Stomach (tissue), 19 donors: ENCODE results near the gene DENND2D. TPM values are rescaled to one million over a fixed set of nuclear protein-coding genes. Genes with fewer than 3 reads are reported as not detected.

Experiments used
- DNase-seq, 2 donors: peaks; one replicate each; pipeline versions ENCODE4 v3.0.0 to v3.0.0-alpha.2; 2013 to 2019
- H3K27ac ChIP-seq, 5 donors: fragments of 200-600 bp in 4 of 5; sonication (generic) in 4 of 5; one replicate each; pipeline ENCODE4 v1.5.1; 2013 to 2019; ENCODE audit warnings: mild to moderate bottlenecking in 1 of 5, moderate library complexity in 1 of 5
- H3K27me3 ChIP-seq, 3 donors: fragments of 200-600 bp; sonication (generic); one replicate each; pipeline ENCODE4 v1.5.1; 2017 to 2019; ENCODE audit warnings: mixed run types in 1 of 3
- H3K36me3 ChIP-seq, 4 donors: fragments of 200-600 bp; sonication (generic); 1 replicate in 3 of 4; 2 replicates in 1 of 4; pipeline ENCODE4 v1.5.1; 2016 to 2019
- H3K4me1 ChIP-seq, 4 donors: fragments of 200-600 bp; sonication (generic); one replicate each; pipeline ENCODE4 v1.5.1; 2016 to 2019
- H3K4me3 ChIP-seq, 4 donors: fragments of 200-600 bp; sonication (generic) in 3 of 4; one replicate each; pipeline ENCODE4 v1.5.1; 2016 to 2019; ENCODE audit warnings: mild to moderate bottlenecking in 1 of 4
- H3K9me3 ChIP-seq, 4 donors: fragments of 200-600 bp; sonication (generic); one replicate each; pipeline ENCODE4 v1.5.1; 2016 to 2019
- EP300 ChIP-seq: sonication (generic); formaldehyde crosslinking; IDR thresholded peaks from one replicate; pipeline ENCODE4 v1.6.1; 2017; ENCODE audit warnings: antibody characterized with exemption
- POLR2A ChIP-seq, 4 donors: fragments of 450-650 bp; IDR thresholded peaks; one replicate each; pipeline ENCODE4 v1.6.1; 2016; ENCODE audit warnings: antibody characterized with exemption in 4 of 4, control low read depth in 2 of 4, mild to moderate bottlenecking in 1 of 4, moderate library complexity in 1 of 4
- POLR2AphosphoS5 ChIP-seq, 3 donors: sonication (generic); formaldehyde crosslinking; IDR thresholded peaks; one replicate each; pipeline ENCODE4 v1.6.1; 2016; ENCODE audit warnings: antibody characterized with exemption in 3 of 3
- whole genome bisulfite sequencing, 5 donors: extraction: QIAGEN DNeasy Blood & Tissue Kit in 3 of 5; methylation state at CpG; one replicate each; pipeline versions ENCODE4 v1.1.5 to v1.1.7; 2013 to 2018; 5-methylcytosine and 5-hydroxymethylcytosine counted together
- intact Hi-C: fragments of 100-400 bp; cut with DNase I; formaldehyde crosslinking; loops from one replicate; pipeline ENCODE4 v1.15.1; 2023; ENCODE audit warnings: low total_unique reads
- long read RNA-seq, 10 donors: transcript quantifications; one replicate each; lab custom pipeline, GENCODE V29; 2026
- polyA plus RNA-seq, 3 donors: library from polyadenylated mRNA; stranded (reverse); fragments of 200-250 nt; gene quantifications; one replicate each; pipeline ENCODE4 v1.2.3, GENCODE V29; 2013
- total RNA-seq, 5 donors: library from RNA; depleted of rRNA; stranded (reverse); fragments of >200 nt; gene quantifications; one replicate each; pipeline versions ENCODE4 v1.1.0 to v1.2.3, GENCODE V29; 2014 to 2016
- TF ChIP-seq, protein P1 (sequence below), 7 experiments: fragments of 450-650 bp in 4 of 7; fragments of 200-600 bp in 3 of 7; sonication (generic) in 3 of 7; IDR thresholded peaks; one replicate each; pipeline ENCODE4 v1.5.1; 2016 to 2019; ENCODE audit warnings: antibody characterized with exemption in 7 of 7, control low read depth in 2 of 7, mild to moderate bottlenecking in 1 of 7
- donor health status: healthy with polysubstance abuse.
- donor health status: Bipolar disorder and iron deficiency.
- donor health status: healthy.

DENND2D gene, protein sequence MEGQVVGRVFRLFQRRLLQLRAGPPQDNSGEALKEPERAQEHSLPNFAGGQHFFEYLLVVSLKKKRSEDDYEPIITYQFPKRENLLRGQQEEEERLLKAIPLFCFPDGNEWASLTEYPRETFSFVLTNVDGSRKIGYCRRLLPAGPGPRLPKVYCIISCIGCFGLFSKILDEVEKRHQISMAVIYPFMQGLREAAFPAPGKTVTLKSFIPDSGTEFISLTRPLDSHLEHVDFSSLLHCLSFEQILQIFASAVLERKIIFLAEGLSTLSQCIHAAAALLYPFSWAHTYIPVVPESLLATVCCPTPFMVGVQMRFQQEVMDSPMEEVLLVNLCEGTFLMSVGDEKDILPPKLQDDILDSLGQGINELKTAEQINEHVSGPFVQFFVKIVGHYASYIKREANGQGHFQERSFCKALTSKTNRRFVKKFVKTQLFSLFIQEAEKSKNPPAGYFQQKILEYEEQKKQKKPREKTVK
- total RNA-seq = 100 to 1,000 TPM in 1 of 5 donors, 10 to 100 TPM in 4; 24.6 to 121 (median 36.0) TPM
- 10 to 100 TPM; 35.4 to 48.5 (median 42.9) TPM for polyA plus RNA-seq
- long read RNA-seq, donor 1, partial matches to known transcripts = 0 of 1 reads
- long read RNA-seq, donor 1, other reads (novel, unspliced or antisense) = 0 of 1 reads
- long read RNA-seq, donor 2, partial matches to known transcripts = 0 of 4 reads
- long read RNA-seq, donor 2, other reads (novel, unspliced or antisense) = 0 of 4 reads
- long read RNA-seq, donor 3, partial matches to known transcripts = 0 of 5 reads
- long read RNA-seq, donor 3, other reads (novel, unspliced or antisense) = 0 of 5 reads
- long read RNA-seq, donor 4, partial matches to known transcripts = 0 of 1 reads
- long read RNA-seq, donor 4, other reads (novel, unspliced or antisense) = 0 of 1 reads
- long read RNA-seq, donor 5, partial matches to known transcripts = 0 of 2 reads
- long read RNA-seq, donor 5, other reads (novel, unspliced or antisense) = 0 of 2 reads
- long read RNA-seq, donor 6 = 0 reads
- long read RNA-seq, donor 7, partial matches to known transcripts = 0 of 3 reads
- long read RNA-seq, donor 7, other reads (novel, unspliced or antisense) = 0 of 3 reads
- long read RNA-seq, donor 8, transcript DENND2D-202 (12 exons, 1,894 nt) = major isoform, 6 of 6 reads
- long read RNA-seq, donor 8, partial matches to known transcripts = 0 of 6 reads
- long read RNA-seq, donor 8, other reads (novel, unspliced or antisense) = 0 of 6 reads
- long read RNA-seq, donor 9 = 0 reads
- long read RNA-seq, donor 10, partial matches to known transcripts = 0 of 7 reads
- long read RNA-seq, donor 10, other reads (novel, unspliced or antisense) = 0 of 7 reads

DNA sequence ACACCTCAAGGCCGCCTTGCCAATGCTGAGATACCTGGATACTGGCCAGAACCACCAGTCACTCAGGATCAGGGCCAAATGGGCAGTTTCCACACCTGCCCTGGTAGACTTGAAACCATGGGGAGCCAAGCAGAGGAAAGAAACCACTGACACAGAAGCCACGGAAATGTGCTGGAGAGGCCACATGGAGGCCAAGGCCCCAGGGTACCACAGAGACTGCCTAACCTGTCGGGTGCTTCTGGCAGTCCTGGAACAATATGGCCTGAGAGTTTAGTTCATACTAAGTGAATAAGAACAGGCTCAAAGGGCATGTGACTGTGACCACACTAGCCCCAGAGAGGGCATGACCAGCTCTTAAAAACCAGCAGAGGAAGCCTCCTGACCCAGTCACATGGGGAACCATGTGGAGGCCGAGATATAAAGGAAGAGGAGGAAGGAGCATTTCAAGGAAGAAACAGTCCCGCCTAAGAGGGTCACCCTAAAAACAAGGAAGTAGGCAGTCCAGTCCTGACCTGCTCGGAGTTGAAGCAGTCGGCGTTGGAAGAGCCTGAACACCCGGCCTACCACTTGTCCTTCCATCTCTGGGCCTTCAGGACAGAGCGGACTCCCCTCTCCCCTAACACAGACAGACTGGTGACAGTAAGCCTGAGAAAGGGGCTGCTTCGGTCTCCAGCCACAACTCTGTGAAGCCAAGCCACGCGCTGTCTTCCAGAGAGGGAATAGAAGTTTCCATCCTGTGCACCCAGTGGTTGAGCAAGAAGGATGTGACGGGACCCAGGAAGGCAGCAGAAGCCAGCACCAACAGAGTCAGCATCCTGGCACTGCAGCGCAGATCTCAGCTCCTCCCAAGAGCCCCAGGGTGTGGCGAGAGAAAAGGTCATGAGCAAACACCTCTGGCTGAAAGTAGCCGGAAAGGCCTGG is at the start of gene DENND2D:
Gene DENND2D (minus strand): TSS at position 766 of the 921 bp plus-strand sequence. CDS start 187 bp downstream, at position 579.
- Histone ChIP-seq H3K27ac (peak within 1 kb of the TSS; percentile 73 to 97 (median 93)), H3K9me3 (no peaks in the 10 kb centered on the region), H3K4me1 (peaks cover 57 to 92% (median 69%) of the 10 kb centered on the region in 4 donors), H3K36me3 (peaks cover 21 to 38% (median 31%) of the 10 kb centered on the region in 4 donors), H3K27me3 (peaks cover 0 to 21% (median 0%) of the 10 kb centered on the region in 3 donors), H3K4me3 (peak within 1 kb of the TSS; percentile 23 to 40 (median 33))
- WGBS, 5 donors = 37 to 63% (median 54%) methylated on average over 16 to 17 of the region's 17 CpGs
- TF ChIP-seq, protein P1, sequence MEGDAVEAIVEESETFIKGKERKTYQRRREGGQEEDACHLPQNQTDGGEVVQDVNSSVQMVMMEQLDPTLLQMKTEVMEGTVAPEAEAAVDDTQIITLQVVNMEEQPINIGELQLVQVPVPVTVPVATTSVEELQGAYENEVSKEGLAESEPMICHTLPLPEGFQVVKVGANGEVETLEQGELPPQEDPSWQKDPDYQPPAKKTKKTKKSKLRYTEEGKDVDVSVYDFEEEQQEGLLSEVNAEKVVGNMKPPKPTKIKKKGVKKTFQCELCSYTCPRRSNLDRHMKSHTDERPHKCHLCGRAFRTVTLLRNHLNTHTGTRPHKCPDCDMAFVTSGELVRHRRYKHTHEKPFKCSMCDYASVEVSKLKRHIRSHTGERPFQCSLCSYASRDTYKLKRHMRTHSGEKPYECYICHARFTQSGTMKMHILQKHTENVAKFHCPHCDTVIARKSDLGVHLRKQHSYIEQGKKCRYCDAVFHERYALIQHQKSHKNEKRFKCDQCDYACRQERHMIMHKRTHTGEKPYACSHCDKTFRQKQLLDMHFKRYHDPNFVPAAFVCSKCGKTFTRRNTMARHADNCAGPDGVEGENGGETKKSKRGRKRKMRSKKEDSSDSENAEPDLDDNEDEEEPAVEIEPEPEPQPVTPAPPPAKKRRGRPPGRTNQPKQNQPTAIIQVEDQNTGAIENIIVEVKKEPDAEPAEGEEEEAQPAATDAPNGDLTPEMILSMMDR (IDR thresholded peaks at IDR 0.05) = no peak
- TF ChIP-seq POLR2AphosphoS5 (IDR thresholded peaks at IDR 0.05) (peak in 2 of 3 donors; percentile 17 to 79), EP300 (no peak), POLR2A (IDR thresholded peaks at IDR 0.05) (peak in 1 of 4 donors; percentile 18)
- intact Hi-C loops = no loop called here
- DNase-seq = peak; percentile 70 to 88

GRCh38 chr1:111249960-111250359 is 49.5 kb upstream of the DENND2D start:
- DNase-seq = no peak
- H3K4me3 ChIP-seq = no peak overlapping the region
- TF ChIP-seq, protein P1 (IDR thresholded peaks at IDR 0.05) = no peak
- TF ChIP-seq EP300 = no peak
- TF ChIP-seq POLR2A (IDR thresholded peaks at IDR 0.05) = no peak
- no peak for TF ChIP-seq POLR2AphosphoS5 (IDR thresholded peaks at IDR 0.05)
- no peaks in the 10 kb centered on the region for H3K36me3 ChIP-seq
- no peaks in the 10 kb centered on the region for H3K27me3 ChIP-seq
- WGBS, 5 donors = 48 to 81% (median 70%) methylated on average over 4 of the region's 4 CpGs
- no peaks in the 10 kb centered on the region for H3K4me1 ChIP-seq
- H3K27ac ChIP-seq = no peak overlapping the region
- intact Hi-C loops = loop anchor here (10.0 kb wide), 1 partner anchor 75 kb away; no protein-coding TSS in a partner anchor
- H3K9me3 ChIP-seq = no peaks in the 10 kb centered on the region

DNA sequence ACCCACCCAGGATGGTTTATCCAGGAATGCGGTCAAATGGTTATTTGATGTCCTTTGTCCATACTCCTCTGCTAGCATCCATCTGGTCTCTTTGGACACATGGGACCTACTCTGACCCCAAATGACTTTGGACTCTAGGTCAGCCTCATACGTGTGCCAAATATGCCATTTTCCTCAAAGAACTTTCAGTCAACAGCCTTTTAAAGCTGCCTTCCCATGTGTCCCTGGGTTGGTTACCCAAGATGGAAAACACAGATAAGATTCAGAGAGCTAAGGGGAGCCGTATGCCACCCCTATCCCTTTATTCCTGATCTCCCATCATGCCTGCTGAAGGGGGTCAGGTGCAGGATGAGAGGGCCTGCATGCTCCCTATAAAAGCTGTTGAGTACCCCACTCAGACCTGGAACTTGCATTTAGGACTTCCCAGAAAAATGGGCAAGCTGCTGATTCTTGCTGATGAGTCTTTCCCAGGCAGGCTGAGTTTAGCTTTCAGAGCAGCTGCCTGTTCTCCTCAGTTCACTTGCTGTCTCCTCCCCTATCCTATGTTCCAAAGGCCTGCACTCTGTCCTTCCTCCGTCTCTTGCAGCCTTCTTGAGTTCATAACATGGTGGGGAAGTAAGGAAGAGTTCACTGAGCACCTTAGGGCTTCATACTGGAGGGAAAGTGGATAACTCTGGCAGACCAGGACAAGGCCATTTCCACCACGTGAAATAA is 46.8 kb upstream of the DENND2D start:
- TF ChIP-seq POLR2AphosphoS5 (IDR thresholded peaks at IDR 0.05) = no peak
- TF ChIP-seq POLR2A (IDR thresholded peaks at IDR 0.05) = no peak
- TF ChIP-seq EP300 = no peak
- TF ChIP-seq, protein P1 (IDR thresholded peaks at IDR 0.05) = no peak
- intact Hi-C loops = loop anchor here (10.0 kb wide), 1 partner anchor 78 kb away; no protein-coding TSS in a partner anchor
- H3K27ac ChIP-seq = no peak overlapping the region
- no peaks in the 10 kb centered on the region for H3K36me3 ChIP-seq
- no peak overlapping the region for H3K4me3 ChIP-seq
- 62 to 81% (median 69%) methylated on average over 5 of the region's 5 CpGs for WGBS, 5 donors
- no peaks in the 10 kb centered on the region for H3K27me3 ChIP-seq
- H3K9me3 ChIP-seq = no peaks in the 10 kb centered on the region
- no peak for DNase-seq
- H3K4me1 ChIP-seq = no peaks in the 10 kb centered on the region
